ENCODE results near the gene GHR.

Gene GHR

DNA sequence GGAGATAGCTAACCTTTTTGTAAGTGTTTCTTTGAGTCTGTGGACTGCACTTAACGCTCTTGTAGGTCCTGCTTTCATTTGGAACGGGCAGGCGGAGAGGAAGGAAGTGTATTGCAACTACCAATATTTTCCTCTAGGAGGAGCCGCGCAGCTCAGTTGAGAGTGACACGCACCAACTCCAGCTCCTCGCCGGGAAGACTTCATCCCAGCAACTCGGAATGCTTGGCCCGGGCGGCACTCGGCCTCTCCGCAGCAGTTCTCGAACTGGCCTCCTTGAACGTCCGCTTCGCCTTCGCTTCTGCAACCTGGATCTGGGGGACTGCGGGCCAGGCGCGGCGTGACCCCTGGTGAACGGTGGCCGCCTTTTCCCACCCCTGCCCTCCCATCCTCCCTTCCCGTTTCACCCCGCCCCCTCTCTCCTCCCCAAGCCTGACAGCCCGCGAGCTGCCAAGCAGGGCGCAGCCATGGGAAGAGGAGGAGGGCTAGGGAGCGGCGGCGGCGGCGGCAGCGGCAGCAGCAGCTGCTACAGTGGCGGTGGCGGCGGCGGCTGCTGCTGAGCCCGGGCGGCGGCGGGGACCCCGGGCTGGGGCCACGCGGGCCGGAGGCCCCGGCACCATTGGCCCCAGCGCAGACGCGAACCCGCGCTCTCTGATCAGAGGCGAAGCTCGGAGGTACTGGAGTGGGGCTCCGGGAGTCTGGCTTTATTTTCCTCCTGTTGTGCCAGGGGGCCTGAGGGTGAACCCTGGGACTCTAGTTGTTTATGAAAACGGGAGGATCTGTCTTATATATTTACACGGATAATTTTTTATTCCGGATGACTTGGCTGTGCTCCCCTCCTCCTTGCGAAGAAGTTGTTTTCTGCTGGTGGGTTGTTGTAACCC lies at the start of gene GHR:
GHR (plus strand) TSS at position 155 of the 881 bp plus-strand sequence. CDS start 142,436 bp downstream, outside the sequence.
- peak; percentile 81 to 96 for DNase-seq

DNA sequence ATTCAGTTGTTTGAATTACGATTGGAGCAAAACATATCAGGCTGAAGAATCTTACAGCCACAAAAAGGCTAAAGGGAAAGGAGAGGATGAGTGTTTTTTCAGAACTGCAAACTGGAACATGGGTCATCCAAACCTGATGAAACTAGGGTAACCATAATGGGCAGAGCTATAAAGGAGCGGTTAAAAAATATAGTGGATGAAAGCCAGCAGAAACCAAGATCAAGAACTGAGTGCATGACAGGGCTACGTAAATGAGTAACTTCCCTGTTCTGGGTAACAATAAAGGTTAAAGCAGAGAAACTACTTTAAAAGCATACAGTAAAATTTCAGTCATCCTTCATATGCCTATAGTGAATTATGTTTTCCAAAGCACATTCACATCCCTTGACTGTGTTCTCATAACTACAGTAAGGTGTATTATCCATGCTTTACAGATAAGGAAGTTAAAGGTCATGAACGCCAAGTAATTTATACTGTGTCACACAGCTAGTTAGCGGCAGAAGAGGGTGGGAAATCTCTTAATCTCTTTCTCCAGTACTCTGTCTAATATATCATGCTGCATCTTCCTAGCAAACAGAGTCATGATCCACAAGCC lies 48.5 kb upstream of the GHR start:
- DNase-seq = no peak

- DNase-seq = no peak
Observed at GRCh38 chr5:42377496-42377895, 45.7 kb upstream of the GHR start.

DNA sequence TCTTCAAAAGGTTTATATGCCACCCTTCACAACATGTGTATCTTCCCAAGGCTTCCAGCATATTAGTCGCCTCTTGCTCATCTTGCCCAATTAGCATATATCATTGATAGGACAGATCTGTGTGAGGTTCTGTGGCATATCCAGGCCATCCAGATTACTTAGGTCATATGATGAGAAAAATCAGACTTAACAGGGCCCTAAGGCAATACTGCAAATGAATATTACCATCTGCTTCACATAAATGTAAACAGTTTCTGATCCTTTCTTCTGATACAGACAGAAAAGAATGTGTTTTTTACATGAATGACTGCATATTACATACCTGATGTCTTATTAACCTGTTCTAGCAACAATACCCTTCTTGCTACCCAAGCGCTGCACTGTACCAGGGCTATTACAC lies 41.3 kb upstream of the GHR start:
- DNase-seq = no peak

DNA sequence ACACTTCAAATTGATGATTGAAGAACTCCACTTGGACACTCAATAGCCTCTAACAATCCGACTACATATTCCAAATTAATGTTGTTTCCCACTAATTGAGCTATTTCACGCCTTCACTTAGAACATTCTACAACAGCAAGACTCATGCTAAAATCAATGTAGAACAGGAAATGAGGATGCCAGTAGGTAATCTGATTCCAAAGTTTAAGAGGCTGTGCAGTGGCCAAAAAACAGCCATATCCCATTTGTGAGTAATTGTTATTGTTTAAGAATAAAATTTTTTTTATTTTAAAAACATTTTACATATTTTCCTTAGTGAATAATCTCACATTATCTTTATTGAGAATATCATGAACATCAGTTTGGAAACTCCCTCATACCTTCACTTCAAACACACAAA lies 35.7 kb upstream of the GHR start:
- DNase-seq = no peak

- DNase-seq = no peak
Observed at GRCh38 chr5:42390115-42390514, 33.1 kb upstream of the GHR start.

DNA sequence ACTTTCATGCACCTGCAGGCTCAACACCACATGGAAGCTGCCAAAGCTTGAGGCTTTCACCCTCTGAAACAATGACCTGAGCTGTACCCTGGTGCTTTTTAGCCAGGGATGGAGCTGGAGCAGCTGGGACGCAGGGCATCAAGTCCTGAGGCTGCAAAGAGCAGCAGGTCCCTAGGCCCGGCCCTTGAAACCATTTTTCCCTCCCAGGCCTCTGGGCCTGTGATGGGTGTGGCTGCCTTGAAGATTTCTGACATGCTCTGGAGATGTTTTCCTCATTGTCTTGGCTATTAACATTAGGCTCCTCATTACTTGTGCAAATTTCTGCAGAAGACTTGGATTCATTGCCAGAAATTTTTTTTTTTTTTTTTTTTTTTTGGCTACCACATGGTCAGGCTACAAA lies 30.3 kb upstream of the GHR start:
- DNase-seq = no peak

- DNase-seq = no peak
Observed at GRCh38 chr5:42396111-42396510, 27.1 kb upstream of the GHR start.

DNA sequence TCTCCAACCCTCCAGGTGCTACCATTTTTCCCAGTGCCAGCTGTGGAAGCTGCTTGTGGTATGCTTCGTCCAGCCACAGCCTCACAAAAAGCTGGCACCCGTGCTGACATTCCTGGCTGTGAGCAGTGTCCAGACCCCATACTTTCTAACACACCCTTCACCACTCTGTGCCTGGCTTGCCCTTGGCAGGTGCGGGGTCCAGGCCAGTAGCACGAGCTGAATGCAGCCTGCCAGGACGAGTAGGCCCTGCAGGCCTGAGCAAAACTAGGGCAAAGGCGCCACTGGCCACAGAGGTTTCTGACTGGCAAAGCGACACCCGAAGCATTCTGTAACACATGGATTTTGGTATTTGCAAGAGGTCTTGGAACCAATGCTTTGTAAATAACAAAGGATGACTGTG lies 26.0 kb upstream of the GHR start:
- DNase-seq = no peak

GRCh38 chr5:42399702-42400101 lies 23.5 kb upstream of the GHR start:
- no peak for DNase-seq

DNA sequence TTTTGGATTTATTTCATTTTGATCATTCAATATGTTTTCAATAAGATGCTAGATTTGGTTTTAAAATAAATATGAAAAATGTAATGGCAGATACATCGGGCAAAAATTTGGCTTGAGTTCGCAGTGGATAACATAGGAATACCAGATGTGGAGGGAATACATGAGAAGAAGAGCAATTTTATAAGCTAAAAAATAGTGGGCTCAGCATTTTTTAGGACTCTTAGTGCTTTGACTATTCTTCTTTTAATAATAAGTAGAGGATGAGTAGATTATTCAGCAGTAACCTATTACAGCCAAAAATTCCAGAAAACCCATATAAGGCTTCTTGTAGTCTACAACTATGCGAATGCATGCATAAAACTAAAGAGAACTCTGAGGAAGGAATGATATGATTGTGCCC lies 22.8 kb upstream of the GHR start:
- DNase-seq = no peak

- no peak for DNase-seq
Observed at GRCh38 chr5:42403236-42403635, 20.0 kb upstream of the GHR start.

- DNase-seq = no peak
Observed at GRCh38 chr5:42404366-42404765, 18.9 kb upstream of the GHR start.

GRCh38 chr5:42419294-42419693 lies 3.9 kb upstream of the GHR start:
- DNase-seq = no peak

GRCh38 chr5:42422656-42423280 lies 471 bp upstream of the GHR start:
- no peak for DNase-seq

GRCh38 chr5:42426016-42426415 lies 2.8 kb downstream of the GHR start:
- no peak for DNase-seq

DNA sequence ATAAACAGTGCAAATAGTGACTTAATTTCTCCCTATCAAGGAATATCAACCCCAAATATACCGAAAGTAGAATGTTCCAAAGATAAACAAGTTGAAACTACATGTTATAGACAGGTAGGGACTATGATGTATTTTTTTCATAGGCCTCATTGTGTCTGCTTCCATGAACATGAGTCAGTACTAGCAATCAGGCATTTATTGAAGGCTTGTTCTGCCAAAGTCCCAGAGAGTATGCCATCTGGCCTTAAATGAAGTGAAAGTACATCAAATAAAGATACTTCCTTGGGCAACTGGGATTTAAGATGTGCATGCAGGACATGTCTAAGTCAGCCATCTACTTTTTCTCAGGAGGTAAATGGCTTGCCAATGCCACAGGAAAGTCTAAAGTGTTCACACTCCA lies 6.5 kb downstream of the GHR start:
- no peak for DNase-seq

DNA sequence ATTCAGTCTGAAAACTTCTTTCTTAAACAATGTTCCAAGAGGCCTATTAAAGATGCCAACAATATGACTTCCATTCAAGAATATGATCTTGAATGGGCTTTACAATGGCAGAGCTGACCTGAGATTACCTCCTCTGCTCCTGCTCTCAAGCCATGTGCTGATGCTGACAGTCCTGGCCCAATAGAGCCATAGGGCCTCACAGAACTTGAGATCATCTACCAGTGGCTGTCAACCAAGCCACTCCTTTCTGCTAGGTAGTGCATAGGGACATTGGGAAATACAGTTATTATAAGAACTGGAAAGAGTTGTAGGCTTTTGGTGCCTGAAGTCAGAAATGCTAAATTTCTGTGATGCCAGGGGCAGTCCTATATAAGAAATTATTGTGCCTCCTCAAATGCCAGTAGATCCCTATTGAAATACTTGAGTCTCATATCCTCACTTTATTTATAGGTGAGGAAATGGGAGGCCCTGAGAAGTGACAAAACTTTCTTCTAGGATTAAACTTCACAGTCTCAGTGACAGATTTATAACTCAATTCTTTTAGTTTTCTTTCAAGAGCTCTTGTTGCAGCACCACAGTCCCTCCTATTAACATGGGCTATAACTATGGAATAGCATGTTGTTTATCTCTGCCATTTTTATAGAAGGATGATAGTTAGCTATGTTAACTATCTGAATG lies 10.9 kb downstream of the GHR start:
- no peak for DNase-seq

GRCh38 chr5:42436051-42436450 lies 12.8 kb downstream of the GHR start:
- no peak for DNase-seq

- DNase-seq = no peak
Observed at GRCh38 chr5:42454216-42454995, 31.2 kb downstream of the GHR start.

GRCh38 chr5:42461033-42461432 lies 37.8 kb downstream of the GHR start:
- DNase-seq = no peak

DNA sequence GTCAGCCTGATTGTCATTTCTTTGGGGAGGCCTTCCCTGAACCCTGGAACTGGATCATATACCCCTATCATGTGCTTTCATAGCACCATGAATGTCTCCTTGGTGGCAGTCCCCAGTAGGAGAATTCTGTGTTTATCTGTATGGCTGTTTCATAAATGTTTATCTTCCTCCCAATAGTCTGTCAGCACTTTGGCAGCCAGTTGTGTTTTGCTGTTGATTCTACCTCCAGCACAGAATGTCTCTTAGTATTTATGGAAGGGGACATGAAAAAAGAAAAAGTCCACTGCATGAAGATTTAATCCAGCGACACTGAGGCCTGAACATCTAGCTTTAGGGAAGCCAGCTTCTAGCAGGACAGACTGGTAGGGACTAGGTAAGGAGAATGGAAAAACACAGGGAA lies 38.3 kb downstream of the GHR start:
- DNase-seq = no peak

DNA sequence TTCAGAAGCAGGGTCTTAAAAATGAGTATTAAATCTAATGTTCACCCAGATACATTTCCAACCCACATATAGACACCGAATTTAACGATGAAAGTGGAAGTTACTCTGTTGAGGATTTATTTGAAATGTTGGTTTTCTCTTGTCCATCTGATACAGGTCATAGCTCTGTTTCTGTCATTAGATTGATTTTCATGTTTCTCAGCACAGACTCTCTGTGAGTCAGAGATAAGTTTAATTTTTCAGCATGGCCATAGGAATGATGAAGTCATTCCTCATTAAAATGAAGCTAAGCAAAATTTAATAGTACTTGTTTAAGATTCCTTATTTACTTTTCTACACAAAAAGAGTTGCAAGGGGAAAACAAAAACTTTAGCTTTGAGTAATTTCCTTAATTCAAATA lies 38.8 kb downstream of the GHR start:
- DNase-seq = no peak
